GOT3 (cell line): Measurements from ENCODE around the gene CYBC1.
"Not testable (repeated sequence)": the region's sequence is repeated elsewhere in the genome, so short reads cannot be mapped to it uniquely, and the experiment has no call there.

ENCODE experiments used
- DNase-seq: peaks from one replicate; lab custom pipeline; 2025; ENCODE audit warnings: mixed read lengths; lab: John Stamatoyannopoulos, UW

CYBC1 gene

DNA sequence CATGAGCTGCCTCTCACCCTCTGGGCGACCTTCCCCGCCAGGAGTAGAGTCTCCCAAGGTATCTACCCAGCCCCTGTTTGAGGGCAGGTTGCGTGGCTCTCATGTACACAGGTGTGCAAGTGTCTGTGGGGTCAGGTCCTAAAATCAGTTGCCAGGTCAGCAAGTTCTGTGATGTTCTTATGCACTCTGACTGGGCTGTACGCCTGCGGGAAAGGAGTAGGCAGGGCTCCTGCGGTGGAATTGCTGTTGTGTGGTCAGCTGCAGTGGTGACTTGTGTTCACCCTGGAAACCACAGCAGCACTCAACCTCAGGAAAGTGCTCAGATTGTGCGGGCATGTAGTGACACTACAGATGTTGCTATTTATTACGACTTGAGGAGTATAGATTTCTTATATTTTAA is 27.4 kb upstream of the CYBC1 start:
- no peak for DNase-seq

DNA sequence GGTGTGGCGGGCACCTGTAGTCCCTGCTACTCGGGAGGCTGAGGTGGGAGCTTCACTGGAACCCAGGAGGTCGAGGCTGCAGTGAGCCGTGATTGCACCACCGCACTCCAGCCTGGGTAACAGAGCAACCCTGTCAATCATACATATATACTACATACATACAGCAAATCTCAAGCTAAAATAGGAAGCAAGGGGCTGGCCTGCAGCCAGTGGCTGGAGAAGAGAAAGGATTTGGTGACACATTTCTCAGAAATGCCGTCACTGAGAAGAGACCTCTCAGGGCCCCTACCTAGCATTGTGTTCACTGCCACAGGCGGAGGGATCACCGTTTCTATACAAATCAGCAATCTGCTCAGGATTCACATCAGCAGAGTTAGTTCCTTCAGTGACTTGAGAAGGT is 24.9 kb upstream of the CYBC1 start:
- DNase-seq: no peak

DNA sequence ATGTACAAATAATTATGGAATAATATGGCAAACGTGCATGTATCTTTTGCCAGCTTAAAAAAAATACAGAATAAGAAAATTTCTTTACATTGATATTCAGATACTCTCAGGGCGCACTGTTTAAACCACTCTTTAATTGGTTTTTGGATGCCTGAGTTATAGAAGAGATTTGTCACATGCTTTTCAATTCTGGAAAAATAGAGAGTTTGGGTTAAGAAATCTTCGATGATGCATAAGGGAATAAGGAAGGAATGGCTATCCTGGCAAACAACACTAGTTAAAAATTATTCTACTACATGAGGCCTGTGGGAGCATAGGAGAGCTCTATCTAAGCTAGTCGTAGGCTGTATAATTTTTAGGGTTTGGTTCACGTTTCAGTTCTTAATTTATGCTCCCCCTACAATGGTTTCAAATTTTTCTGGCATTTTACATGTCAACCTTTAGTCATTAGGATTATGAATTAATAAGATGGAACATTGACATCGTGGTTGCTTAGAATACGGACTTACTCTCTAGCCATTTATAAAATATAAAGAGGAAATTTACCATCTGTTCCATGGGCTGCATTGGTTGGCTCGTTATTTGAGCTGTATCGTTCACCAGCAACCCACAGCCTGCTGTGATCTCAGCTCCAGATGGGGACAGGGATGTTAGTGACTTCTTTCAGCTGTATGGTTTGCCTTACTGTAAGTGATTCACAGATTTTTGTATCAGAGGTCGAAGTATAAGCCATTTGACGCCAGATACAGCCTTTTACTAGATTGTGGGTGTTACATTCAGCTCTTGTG is 23.9 kb upstream of the CYBC1 start:
- DNase-seq: no peak

DNA sequence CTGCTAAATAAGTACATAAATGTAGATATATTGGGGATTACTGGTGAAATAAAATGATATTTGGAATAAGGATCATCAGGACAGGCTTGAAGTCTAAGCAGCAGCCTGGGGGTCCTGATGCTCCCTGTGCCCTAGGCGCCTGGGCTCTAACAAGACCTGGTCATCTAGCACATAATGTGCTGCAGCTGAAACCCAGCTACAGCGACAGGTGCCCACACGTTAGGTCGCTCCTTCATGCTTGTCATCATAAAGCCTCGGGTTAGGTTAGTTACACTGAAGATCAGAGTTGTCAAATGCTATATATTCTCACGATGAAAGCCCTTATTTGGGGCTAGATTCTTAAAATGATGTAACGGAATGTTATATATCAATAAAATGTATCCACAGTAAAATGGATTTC is 19.5 kb upstream of the CYBC1 start:
- DNase-seq: no peak

DNA sequence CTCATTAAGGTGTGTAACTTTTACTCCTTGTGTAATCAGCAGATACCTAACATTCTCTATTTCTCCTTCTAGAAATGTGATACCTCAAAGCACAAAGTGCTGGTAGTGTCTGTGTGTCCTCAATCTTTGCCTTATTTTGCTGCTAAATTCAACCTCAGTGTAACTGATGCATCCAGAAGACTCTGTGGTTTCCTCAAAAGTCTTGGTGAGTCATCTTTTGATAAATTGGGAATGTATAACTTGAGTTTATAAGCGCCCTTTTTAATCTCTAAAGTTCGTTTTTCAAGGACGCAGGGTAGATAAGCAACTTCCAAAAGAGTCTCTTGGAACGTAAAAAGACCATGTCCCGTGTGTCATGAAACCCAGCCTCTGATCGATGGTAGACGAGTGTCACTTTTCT is 18.1 kb upstream of the CYBC1 start:
- no peak for DNase-seq

DNA sequence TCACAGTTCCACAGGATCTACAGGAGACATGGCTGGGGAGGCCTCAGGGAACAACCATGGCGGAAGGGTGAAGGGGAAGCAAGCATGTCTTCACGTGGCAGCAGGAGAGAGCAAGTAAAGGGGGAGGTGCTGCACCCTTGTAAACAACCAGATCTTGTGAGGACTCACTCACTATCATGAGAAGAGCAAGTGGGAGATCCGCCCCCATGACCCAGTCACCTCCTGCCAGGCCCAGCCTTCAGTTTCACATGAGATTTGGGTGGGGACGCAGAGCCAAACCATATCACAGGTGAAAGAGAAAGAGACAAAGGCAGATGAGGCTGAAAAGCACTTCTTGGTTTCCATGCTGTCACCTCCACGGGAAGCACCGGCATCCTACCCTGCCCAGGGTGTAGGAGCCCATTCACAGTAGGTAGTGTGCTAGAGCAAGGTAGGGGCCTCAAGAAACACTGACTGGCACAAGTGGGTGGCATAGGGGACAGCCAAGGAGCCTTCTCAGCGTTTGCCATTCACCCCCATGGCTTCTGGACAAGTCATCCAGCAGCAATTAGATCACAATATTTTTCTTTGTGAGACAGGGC is 14.6 kb upstream of the CYBC1 start:
- no peak for DNase-seq

DNA sequence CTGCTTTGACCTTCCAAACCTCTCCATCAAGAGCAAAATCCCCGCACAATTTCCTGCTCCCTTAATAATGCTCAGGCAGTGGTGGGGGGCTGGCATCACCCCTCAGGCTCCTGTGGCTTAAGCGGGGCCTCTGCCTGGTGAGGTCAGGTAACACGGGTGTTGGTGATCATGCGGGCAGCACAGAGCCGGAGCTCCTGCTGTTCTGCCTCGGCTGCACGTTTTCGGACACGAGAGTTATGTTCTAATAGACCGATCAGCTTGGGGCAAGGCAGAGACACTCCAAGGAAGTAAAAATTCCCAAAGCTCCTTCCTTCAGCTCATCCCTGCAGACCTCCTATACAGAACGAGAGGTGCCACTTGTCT is 14.0 kb upstream of the CYBC1 start:
- DNase-seq: no peak

DNA sequence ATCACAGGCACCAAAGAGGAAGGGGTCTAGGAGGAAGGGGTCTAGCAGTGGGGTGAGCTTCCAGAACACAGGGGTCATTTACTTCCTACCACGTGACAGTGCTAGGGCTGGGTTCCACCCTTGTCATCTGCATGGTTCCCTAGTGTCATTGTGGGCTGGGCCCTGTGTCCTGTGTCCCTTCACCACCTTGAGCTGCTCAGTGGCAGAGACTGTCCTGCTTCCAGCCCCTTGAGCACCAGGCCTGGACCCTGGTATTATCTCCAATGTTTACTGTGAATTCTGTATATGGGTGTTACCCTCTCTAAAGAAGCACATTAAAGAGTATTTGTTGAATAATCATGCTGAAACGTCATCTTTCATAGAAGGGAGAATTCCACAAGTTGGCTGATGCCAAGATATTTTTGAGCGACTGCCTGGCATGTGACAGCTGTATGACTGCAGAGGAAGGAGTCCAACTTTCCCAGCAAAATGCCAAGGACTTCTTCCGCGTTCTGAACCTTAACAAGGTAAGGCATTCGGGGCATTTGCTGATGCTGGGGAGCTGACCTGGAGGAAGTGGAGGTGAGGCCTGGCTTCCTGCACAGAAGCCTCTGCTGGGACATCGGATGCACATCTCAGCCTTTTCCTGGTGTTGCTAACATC is 13.5 kb upstream of the CYBC1 start:
- no peak for DNase-seq

DNA sequence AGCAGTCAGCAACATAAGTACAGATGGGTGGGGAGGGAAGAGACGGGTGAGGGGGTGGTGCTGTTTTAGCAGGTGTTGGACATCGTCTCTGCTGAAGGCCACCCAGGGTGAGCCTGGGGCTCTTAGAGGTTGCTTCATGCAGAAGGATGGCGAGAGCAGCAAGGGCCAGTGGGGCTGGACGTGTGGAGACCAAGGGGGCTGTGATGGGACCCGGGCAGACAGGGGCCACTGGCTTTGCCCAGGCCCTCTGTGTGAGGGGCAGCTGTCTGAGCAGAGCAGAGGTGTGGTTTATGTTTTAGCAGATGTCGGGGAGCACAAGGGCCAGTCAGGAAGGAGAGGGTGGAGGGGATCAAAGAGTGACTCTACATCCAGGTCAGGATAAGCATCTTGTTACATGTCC is 12.8 kb upstream of the CYBC1 start:
- no peak for DNase-seq

DNA sequence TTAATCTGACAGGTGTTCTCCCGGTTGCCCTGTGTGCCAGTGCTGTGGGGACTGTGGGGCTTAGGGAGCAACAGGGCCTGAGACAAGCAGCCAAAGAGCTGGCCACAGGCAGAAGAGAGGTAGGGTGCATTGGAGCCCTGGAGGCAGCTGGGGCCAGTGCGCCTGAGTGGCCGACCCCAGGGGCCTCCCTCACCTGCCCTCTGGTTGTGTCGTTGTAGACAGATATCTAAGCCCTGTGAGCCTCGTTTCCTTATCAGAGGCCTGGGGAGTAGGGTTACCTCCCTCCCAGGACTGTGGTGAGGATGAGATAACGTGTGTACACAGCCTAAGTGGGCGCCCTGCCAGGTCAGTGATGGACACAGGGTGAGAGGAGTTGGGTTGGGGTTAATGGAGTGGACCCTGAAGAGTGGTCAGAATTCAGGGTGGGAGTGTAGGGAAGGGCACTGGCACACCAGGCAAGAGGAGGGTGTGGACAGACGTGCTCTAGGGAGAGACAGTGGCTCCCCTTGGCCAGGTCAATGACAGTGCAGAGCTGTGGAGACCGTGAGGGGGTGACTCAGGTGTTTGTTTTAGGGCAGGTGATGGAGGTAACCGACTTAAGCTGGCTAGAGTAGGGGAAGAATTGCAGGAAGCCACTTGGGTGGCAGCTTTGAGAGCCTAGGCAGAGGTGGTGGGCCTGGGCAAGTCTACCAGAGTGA is 11.4 kb upstream of the CYBC1 start:
- no peak for DNase-seq

DNA sequence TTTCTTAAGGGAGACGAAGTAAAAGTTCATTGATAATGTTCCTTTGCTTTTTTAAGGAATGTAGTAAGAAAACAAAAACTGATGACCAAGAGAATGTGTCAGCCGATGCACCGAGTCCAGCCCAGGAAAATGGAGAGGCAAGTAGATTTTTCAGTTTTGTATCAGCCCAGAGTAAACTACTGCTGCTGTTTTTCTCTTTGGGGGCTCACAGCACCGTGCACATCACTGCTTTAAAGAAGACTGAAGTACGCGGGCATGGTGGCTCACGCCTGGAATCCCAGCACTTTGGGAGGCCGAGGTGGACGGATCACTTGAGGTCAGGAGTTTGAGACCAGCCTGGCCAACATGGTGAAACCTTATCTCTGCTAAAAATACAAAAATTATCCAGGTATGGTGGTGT is 9.4 kb upstream of the CYBC1 start:
- not testable (repeated sequence) for DNase-seq

DNA sequence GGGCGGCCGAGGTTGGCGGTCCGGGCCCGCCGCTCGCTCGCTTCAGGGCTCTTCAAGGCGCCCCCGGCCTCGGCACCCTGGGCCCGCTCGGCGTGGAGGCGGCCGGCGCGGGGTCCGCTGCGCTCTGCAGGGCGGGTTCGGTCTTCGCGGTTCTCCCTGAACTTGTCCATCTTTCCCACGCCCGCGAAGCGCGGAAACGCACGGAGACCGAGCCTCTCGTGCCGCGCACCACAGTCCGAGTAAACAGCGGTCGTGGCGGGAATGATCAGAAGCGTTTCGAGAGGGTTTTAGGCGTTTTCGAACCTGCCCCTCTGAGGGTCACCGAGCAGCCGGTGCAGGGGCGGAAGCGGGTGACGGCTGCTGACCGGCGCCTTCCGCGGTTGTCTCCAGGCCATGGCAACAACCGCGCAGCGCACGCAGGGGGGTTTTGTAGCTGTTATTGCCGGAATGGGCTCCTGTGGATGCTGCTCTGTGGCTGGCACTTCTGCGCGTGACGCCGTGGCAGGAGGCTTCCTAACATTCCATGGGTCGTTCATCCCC is 8.4 kb upstream of the CYBC1 start:
- no peak for DNase-seq

DNA sequence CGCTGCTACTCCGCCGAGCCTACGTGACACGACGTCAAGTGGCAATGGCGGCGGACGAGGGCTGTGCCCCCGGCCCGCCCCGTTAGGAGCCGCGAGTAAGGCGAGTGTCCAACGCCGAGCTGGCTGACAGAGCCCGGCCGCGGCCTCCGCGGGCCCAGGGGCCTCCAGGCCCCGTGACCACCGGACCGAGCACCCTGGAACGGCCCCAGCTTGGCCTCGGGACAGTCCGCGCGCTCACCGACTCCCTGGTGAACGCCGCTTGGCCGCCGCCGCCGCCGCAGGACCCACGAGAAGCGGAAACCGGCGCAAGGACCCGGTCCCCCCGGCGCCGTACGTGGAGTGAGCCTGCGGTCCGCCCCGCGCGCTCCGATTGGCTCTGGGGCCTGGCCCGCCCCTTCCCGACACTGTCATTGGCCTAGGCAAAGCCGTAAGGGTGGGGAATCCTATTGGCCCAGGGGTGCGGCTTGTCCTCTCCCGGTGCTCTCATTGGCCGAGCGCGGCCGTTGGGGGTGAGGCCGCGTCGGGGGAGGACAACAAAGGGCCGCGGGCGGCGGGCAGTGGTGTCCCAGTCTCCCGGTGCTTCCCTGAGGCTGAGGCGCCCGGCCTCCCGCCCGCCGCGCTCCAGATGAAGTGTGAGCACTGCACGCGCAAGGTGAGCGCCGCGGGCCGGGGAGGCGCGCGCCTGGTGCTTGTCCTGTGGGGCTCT is 7.8 kb upstream of the CYBC1 start, which contains the start of gene NARF:
TSS of gene NARF (plus strand) at position 563 of the 706 bp plus-strand sequence. CDS start at position 626, 63 bp downstream.
- peak; percentile 89 for DNase-seq

DNA sequence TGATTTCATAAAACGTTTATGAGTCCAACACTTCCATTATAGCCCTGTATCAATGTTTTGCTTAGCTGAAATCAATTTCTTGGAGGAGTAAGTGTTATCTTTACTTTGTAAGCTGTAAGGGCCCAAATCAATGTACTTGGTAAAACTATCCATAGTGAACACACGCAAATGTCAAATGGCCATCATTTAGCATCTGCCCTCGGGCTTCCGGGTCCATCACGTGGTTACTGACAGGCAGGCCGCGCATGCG is 7.3 kb upstream of the CYBC1 start:
- DNase-seq: no peak

DNA sequence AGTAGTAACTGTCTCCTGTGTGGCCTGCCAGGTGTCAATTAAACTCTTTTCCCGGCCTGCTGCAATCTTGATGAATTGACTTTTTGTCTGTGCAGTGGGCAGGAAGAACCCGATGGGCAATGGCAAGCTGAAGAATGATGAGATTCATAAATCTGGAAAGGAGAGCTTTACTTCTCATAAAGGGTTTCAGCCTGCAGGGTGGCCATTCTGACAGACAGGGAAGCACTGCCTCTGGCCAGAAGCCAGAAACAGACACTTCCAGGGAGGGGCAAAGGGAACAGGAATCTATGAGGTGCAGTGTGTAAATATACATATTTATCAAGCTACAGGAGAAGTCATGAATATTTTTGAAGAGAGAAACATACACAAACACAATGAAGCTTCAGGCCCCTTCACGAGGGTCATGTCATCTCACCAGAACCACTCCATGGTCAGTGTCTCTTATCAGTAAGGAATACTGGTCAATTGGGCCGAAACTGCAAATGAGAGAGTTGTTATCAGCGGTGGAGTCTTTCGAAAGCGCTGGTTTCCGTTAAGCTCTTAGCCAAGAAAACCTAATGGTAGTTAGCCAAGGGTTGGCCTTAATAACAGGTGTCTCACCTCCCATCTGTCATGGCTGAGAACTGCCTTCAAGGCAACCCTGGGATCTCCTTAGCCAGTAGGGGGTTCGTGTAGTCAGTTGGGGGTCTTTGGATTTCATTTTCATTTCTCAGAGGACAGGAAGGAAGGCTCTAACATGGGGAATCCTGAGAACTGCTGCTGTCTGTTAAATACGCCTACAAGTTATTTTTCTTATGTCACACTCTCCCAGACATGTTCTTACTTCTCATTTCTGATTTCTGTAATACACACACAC is 6.7 kb upstream of the CYBC1 start:
- no peak for DNase-seq

DNA sequence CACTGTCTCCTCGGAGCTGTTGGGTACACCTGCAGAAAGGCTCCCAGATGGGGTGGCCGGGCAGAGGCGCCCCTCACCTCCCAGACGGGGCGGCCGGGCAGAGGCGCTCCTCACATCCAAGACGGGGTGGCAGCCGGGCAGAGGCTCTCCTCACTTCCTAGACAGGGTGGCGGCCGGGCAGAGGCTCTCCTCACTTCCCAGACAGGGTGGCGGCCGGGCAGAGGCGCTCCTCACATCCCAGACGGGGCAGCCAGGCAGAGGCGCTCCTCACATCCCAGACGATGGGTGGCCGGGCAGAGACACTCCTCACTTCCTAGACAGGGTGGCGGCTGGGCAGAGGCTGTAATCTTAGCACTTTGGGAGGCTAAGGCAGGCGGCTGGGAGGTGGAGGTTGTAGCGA is 3.2 kb upstream of the CYBC1 start:
- DNase-seq: not testable (repeated sequence)

DNA sequence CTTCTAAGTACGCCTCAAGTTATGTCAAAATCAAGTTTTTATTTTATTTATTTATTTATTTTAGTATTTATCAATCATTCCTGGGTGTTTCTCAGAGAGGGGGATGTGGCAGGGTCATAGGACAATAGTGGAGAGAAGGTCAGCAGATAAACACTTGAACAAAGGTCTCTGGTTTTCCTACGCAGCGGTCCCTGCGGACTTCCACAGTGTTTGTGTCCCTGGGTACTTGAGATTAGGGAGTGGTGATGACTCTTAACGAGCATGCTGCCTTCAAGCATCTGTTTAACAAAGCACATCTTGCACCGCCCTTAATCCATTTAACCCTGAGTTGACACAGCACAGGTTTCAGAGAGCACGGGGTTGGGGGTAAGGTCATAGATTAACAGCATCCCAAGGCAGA is 2.6 kb upstream of the CYBC1 start:
- not testable (repeated sequence) for DNase-seq

DNA sequence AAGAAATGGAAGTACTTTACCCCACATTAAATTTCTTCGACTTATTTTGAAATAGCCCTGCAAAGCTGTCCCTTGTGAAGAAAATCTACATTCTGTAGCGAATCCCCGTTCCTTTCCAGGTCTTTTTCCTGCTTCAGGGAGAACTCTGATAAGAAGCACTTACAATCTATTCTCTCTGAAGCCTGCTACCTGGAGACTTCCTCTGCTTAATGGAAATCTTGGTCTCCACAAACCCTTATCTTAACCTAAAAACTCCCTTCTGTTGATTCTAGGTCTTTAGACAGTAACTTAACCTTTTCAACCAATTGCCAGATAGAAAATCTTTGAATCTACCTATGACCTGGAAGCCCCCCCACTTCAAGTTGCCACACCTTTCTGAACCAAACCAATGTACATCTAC is 1.6 kb upstream of the CYBC1 start:
- no peak for DNase-seq

DNA sequence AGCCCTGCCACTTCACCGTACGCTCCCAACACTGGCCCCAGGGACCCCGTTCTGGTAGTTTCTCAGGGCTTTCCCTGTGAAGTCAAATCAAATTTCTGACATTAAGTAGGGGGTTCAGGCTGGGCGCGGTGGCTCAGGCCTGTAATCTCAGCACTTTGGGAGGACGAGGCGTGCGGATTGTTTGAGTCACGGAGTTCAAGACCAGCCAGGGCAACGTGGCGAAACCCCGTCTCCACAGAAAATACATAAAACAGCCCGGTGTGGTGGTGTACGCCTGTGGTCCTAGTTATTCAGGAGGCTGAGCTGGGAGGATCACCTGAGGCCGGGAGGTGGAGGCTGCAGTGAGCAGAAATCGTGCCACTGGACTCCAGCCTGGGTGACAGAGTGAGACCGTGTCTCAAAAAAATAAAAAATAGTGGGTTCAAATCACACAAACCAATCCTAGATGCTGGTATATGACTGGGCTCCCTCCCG is 632 bp downstream of the CYBC1 start:
- no peak for DNase-seq

DNA sequence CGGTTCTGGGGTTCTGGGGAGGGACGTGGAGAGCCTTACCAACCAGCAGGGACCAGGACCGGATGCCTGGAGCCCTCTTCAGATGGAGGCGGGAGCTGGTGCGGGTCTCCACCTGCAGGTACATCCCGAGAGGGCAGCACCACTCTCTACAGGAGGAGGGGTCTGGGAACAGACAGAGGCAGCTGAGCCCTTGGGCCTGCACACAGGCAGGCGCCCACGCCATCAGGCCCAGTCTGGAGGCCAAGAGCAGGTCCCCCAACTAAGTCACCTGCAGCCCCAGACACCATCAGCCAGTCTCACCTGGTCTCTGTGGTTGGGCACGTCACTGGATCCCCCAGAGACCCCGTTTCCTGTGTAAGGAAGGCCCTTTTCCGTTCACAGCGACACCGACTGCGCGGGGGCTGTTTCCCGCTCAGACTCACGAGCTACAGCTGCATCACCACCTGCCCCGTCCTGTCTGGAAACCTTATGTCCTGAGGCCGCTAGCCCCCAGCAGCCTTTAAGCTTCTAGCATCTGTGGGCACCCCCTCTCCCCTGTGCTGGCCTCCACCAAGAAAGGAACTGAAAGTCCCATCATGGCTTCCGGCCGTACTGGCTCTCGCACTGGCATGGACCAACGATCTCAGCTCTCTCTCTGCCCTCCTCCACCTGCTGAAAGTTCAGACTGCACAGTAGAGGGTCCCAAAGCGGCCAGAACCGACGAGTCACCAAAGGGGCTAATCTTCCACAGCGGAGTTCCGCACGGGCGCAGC is 1.2 kb downstream of the CYBC1 start:
- no peak for DNase-seq
